H1 (cell line): ENCODE results near the gene CGA. TPM values are rescaled to one million over a fixed set of nuclear protein-coding genes. Genes with fewer than 3 reads are reported as not detected.

Source experiments
- NANOG ChIP-seq: IDR thresholded peaks from 2 replicates; pipeline ENCODE4 v1.6.1; 2011; ENCODE audit warnings: low read length, low read depth, mild to moderate bottlenecking, inconsistent platforms; ENCODE audit not compliant: insufficient read depth, poor library complexity, severe bottlenecking
- TCF12 ChIP-seq: IDR thresholded peaks from 2 replicates; pipeline ENCODE4 v1.6.1; 2011; ENCODE audit warnings: low read depth, mild to moderate bottlenecking, low read length
- polyA plus RNA-seq, 7 experiments: library from polyadenylated mRNA; depleted of rRNA in 3 of 7; stranded (reverse) in 5 of 7; unstranded in 2 of 7; fragments of >200 nt in 5 of 7; fragments of 200-250 nt in 2 of 7; gene quantifications; 1 replicate in 5 of 7; 2 replicates in 1 of 7; 4 replicates in 1 of 7; pipeline versions ENCODE4 v1.2.1 to v1.2.3, GENCODE V29; 2011 to 2013; ENCODE audit warnings: missing spikeins in 2 of 7, mixed read lengths in 2 of 7
- total RNA-seq: library from RNA; stranded (reverse); fragmentation: NEBNext Ultra II Directional; extraction: Animal tissue kit (Norgen Biotek cat#: 25700); gene quantifications from 2 replicates; pipeline ENCODE4 v1.2.1, GENCODE V29; 2021

Gene CGA
- total and polyA plus RNA-seq, 2 of the 8 experiments (the other 6 are each of a cell fraction or from before 2014, with no cell fraction given), result not detected

DNA sequence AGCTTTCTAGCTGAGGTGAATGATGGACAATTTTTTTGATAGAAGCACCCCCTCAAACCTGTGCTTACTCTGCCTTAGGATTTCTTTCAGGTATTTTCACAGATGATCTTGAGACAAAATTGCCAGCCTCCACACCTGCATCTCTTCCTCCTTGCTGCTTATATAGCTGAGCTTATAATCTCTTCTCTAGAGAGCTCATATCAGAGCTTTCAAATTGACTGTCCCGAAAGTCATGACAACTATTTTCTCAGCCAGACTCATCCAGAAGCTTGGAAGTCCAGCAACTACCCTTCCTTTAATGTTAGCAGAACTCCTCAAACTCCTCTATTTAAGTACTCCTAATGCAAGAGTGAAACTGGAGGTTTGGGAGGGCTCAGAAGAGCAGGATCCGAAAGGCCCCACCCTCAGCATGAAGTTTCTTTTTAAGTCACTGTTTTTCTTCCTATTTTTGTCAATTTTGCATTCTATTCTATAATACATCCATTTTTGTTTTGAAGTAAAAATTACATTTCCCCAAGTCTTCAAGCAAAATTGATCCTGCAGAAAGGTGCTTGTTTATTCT is 12.7 kb downstream of the CGA start (continued):
- no peak for TF ChIP-seq TCF12
- no peak for TF ChIP-seq NANOG
